WTC11 (cell line): ENCODE measurements around the gene GABRA4. TPM values are rescaled to one million over a fixed set of nuclear protein-coding genes. Genes with fewer than 3 reads are reported as not detected.

ENCODE experiments used
- ATAC-seq: fragments of 200-7000 bp; cut with Tn5 transposase; 2 replicates; pipeline ENCODE4 v1.10.0; 2021; ENCODE audit warnings: mild to moderate bottlenecking, moderate library complexity
- CTCF ChIA-PET: fragments of 300-600 bp; sonication (Branson Sonifier 250); formaldehyde crosslinking; loops from one replicate; lab custom pipeline; 2021; ENCODE audit warnings: antibody characterized with exemption; lab: Charles Lee
- POLR2A ChIA-PET: fragments of 350-600 bp; sonication (Branson Sonifier 250); formaldehyde crosslinking; loops from one replicate; lab custom pipeline; 2021; ENCODE audit warnings: antibody characterized with exemption; lab: Charles Lee
- DNase-seq: peaks from one replicate; pipeline ENCODE4 v3.0.0; 2021; ENCODE audit warnings: low spot score
- H3K27ac Mint-ChIP-seq: 2 replicates; pipeline ENCODE4 v1.8.0; 2021; ENCODE audit warnings: mixed read lengths
- H3K27me3 Mint-ChIP-seq: 2 replicates; pipeline ENCODE4 v1.8.0; 2021; ENCODE audit warnings: low read depth, mild to moderate bottlenecking, moderate library complexity, mixed read lengths
- H3K36me3 Mint-ChIP-seq: 2 replicates; pipeline ENCODE4 v1.8.0; 2021; ENCODE audit warnings: mixed read lengths
- H3K4me1 Mint-ChIP-seq: 2 replicates; pipeline ENCODE4 v1.8.0; 2022; ENCODE audit warnings: mixed read lengths
- H3K4me3 Mint-ChIP-seq: 2 replicates; pipeline ENCODE4 v1.8.0; 2021; ENCODE audit warnings: mild to moderate bottlenecking, moderate library complexity, mixed read lengths
- H3K9me3 Mint-ChIP-seq: 2 replicates; pipeline ENCODE4 v1.8.0; 2021; ENCODE audit warnings: mixed read lengths
- ESRRA ChIP-seq: sonication (generic); formaldehyde crosslinking; IDR thresholded peaks from 2 replicates; pipeline ENCODE4 v1.8.1; 2022; ENCODE audit warnings: mild to moderate bottlenecking, missing genetic modification reagents, borderline replicate concordance
- NR3C1 ChIP-seq: sonication (generic); formaldehyde crosslinking; conservative IDR thresholded peaks from 2 replicates; pipeline ENCODE4 v1.8.1; 2023; ENCODE audit warnings: low read depth, mild to moderate bottlenecking, missing genetic modification reagents
- SOX15 ChIP-seq: fragments of 250-450 bp; sonication (Bioruptor Pico); IDR thresholded peaks from 2 replicates; pipeline ENCODE4 v1.9.0; 2021; ENCODE audit warnings: mild to moderate bottlenecking
- SP1 ChIP-seq: sonication (generic); formaldehyde crosslinking; conservative IDR thresholded peaks from 2 replicates; pipeline ENCODE4 v1.8.1; 2022; ENCODE audit warnings: missing genetic modification reagents
- TEAD1 ChIP-seq: sonication (generic); formaldehyde crosslinking; IDR thresholded peaks from 2 replicates; pipeline ENCODE4 v1.8.0; 2022; ENCODE audit warnings: mild to moderate bottlenecking, missing genetic modification reagents
- TEAD4 ChIP-seq: sonication (generic); formaldehyde crosslinking; IDR thresholded peaks from 2 replicates; pipeline ENCODE4 v1.8.0; 2022; ENCODE audit warnings: mild to moderate bottlenecking, missing genetic modification reagents
- ZBTB21 ChIP-seq: sonication (generic); formaldehyde crosslinking; IDR thresholded peaks from 2 replicates; pipeline ENCODE4 v1.8.1; 2023; ENCODE audit warnings: mild to moderate bottlenecking, missing genetic modification reagents, borderline replicate concordance
- ZNF138 ChIP-seq: sonication (generic); formaldehyde crosslinking; conservative IDR thresholded peaks from 2 replicates; pipeline ENCODE4 v1.8.1; 2022; ENCODE audit warnings: mild to moderate bottlenecking, moderate library complexity, missing genetic modification reagents
- ZNF416 ChIP-seq: fragments of 250-450 bp; sonication (Bioruptor Pico); IDR thresholded peaks from 2 replicates; pipeline ENCODE4 v1.9.0; 2021; ENCODE audit warnings: mild to moderate bottlenecking, inconsistent platforms
- ZNF423 ChIP-seq: fragments of 250-450 bp; sonication (Bioruptor Pico); IDR thresholded peaks from 2 replicates; pipeline ENCODE4 v2.1.2; 2022; ENCODE audit warnings: mild to moderate bottlenecking, moderate library complexity
- total RNA-seq: library from RNA; stranded (reverse); gene quantifications from 3 replicates; pipeline ENCODE4 v1.2.3, GENCODE V29; 2021
- TF ChIP-seq, protein P1 (sequence below): sonication (generic); formaldehyde crosslinking; IDR thresholded peaks from 2 replicates; pipeline ENCODE4 v1.8.1; 2023; ENCODE audit warnings: mild to moderate bottlenecking, missing genetic modification reagents
- TF ChIP-seq, protein P2 (sequence below): fragments of 250-450 bp; sonication (Bioruptor Pico); IDR thresholded peaks from 2 replicates; pipeline ENCODE4 v1.9.0; 2021; ENCODE audit warnings: mild to moderate bottlenecking
- TF ChIP-seq, protein P3 (sequence below): sonication (generic); formaldehyde crosslinking; IDR thresholded peaks from 2 replicates; pipeline ENCODE4 v1.8.0; 2022; ENCODE audit warnings: mild to moderate bottlenecking, missing genetic modification reagents
- TF ChIP-seq, protein P4 (sequence below): sonication (generic); formaldehyde crosslinking; IDR thresholded peaks from 2 replicates; pipeline ENCODE4 v1.8.1; 2022; ENCODE audit warnings: mild to moderate bottlenecking, missing genetic modification reagents, moderate library complexity, borderline replicate concordance
- TF ChIP-seq, protein P5 (sequence below): fragments of 250-450 bp; sonication (Bioruptor Pico); IDR thresholded peaks from 2 replicates; pipeline ENCODE4 v1.8.0; 2021; ENCODE audit warnings: mild to moderate bottlenecking
- TF ChIP-seq, protein P6 (sequence below): fragments of 250-450 bp; sonication (Bioruptor Pico); IDR thresholded peaks from 2 replicates; pipeline ENCODE4 v1.9.0; 2021; ENCODE audit warnings: mild to moderate bottlenecking

Gene GABRA4
- total RNA-seq, 1 experiment from 2014 or later = 0.20 TPM

DNA sequence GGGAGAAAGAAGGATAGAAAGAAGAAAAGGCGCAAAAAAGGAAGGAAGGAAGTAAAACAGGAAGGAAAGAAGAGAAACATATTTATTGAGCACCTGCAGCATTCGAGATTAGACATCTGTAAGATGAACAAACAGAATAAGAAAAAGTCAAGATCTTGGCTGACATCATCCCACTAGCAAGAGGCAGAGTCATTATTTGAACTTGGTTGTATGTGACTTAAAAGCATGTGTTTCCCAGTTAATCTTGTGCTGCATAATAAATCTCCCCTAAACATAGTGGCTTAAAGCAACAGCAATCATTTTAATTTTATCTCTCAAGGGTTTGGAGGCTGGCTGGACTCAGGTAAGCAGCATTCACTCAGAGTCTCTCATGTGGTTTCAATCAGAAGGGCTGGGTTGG is 45.8 kb downstream of the GABRA4 start:
- CTCF ChIA-PET = no interaction called here
- TF ChIP-seq SP1 (CRISPR knock-in tag) = no peak
- TF ChIP-seq, protein P1, sequence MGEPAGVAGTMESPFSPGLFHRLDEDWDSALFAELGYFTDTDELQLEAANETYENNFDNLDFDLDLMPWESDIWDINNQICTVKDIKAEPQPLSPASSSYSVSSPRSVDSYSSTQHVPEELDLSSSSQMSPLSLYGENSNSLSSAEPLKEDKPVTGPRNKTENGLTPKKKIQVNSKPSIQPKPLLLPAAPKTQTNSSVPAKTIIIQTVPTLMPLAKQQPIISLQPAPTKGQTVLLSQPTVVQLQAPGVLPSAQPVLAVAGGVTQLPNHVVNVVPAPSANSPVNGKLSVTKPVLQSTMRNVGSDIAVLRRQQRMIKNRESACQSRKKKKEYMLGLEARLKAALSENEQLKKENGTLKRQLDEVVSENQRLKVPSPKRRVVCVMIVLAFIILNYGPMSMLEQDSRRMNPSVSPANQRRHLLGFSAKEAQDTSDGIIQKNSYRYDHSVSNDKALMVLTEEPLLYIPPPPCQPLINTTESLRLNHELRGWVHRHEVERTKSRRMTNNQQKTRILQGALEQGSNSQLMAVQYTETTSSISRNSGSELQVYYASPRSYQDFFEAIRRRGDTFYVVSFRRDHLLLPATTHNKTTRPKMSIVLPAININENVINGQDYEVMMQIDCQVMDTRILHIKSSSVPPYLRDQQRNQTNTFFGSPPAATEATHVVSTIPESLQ = no peak
- TF ChIP-seq, all 79 proteins: peak for 0

DNA sequence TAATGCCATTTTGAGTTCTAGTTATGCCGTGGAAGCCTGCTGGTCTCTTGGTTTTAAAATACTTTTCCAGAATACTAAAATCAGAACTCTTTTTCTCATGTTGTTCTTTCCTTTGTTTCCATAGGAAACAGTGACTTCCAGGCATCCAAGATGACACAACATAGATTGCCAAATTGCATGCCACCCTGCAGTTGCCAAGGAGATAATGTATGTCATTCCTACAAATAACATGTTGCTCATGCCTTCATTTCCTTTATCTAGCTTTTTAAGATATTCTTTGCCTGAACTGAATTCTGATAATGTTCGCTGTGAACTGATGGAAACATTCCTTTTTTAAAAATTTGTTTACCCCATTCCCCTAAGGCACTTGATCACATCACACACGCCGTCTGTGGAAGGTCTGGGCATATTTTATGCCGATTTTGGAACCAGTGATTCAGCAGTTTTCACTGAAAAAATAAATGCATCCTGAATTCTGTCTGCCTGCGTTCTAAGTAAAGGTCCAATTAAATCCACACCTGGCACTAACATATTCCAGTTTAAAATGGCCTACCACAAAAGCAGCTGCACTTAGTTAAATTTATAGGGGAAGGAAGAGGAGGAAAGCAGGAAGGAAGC is 46.4 kb downstream of the GABRA4 start:
- H3K4me3 Mint-ChIP-seq = no peak overlapping the region

More for the DNA sequence above, 45.8 kb downstream of the GABRA4 start:
- no peaks in the 10 kb centered on the region for H3K36me3 Mint-ChIP-seq
- H3K4me3 Mint-ChIP-seq = no peak overlapping the region
- no peaks in the 10 kb centered on the region for H3K9me3 Mint-ChIP-seq
- no peak for ATAC-seq
- H3K27ac Mint-ChIP-seq = no peak overlapping the region
- DNase-seq = no peak
- H3K27me3 Mint-ChIP-seq = no peaks in the 10 kb centered on the region
- H3K4me1 Mint-ChIP-seq = no peaks in the 10 kb centered on the region
- POLR2A ChIA-PET = no interaction called here

More for the DNA sequence above, 46.4 kb downstream of the GABRA4 start:
- no peak for ATAC-seq
- CTCF ChIA-PET = no interaction called here
- no peak overlapping the region for H3K27ac Mint-ChIP-seq
- POLR2A ChIA-PET = no interaction called here
- DNase-seq = no peak
- no peaks in the 10 kb centered on the region for H3K36me3 Mint-ChIP-seq
- TF ChIP-seq, protein P2, sequence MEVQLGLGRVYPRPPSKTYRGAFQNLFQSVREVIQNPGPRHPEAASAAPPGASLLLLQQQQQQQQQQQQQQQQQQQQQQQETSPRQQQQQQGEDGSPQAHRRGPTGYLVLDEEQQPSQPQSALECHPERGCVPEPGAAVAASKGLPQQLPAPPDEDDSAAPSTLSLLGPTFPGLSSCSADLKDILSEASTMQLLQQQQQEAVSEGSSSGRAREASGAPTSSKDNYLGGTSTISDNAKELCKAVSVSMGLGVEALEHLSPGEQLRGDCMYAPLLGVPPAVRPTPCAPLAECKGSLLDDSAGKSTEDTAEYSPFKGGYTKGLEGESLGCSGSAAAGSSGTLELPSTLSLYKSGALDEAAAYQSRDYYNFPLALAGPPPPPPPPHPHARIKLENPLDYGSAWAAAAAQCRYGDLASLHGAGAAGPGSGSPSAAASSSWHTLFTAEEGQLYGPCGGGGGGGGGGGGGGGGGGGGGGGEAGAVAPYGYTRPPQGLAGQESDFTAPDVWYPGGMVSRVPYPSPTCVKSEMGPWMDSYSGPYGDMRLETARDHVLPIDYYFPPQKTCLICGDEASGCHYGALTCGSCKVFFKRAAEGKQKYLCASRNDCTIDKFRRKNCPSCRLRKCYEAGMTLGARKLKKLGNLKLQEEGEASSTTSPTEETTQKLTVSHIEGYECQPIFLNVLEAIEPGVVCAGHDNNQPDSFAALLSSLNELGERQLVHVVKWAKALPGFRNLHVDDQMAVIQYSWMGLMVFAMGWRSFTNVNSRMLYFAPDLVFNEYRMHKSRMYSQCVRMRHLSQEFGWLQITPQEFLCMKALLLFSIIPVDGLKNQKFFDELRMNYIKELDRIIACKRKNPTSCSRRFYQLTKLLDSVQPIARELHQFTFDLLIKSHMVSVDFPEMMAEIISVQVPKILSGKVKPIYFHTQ (CRISPR knock-in tag) = no peak
- no peak for TF ChIP-seq SOX15
- TF ChIP-seq ESRRA = no peak
- TF ChIP-seq ZNF138 (CRISPR knock-in tag) = no peak
- TF ChIP-seq, protein P3, sequence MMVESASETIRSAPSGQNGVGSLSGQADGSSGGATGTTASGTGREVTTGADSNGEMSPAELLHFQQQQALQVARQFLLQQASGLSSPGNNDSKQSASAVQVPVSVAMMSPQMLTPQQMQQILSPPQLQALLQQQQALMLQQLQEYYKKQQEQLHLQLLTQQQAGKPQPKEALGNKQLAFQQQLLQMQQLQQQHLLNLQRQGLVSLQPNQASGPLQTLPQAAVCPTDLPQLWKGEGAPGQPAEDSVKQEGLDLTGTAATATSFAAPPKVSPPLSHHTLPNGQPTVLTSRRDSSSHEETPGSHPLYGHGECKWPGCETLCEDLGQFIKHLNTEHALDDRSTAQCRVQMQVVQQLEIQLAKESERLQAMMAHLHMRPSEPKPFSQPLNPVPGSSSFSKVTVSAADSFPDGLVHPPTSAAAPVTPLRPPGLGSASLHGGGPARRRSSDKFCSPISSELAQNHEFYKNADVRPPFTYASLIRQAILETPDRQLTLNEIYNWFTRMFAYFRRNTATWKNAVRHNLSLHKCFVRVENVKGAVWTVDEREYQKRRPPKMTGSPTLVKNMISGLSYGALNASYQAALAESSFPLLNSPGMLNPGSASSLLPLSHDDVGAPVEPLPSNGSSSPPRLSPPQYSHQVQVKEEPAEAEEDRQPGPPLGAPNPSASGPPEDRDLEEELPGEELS = no peak
- TF ChIP-seq TEAD1 (CRISPR knock-in tag) = no peak
- no peak for TF ChIP-seq NR3C1 (CRISPR knock-in tag)
- TF ChIP-seq, protein P4, sequence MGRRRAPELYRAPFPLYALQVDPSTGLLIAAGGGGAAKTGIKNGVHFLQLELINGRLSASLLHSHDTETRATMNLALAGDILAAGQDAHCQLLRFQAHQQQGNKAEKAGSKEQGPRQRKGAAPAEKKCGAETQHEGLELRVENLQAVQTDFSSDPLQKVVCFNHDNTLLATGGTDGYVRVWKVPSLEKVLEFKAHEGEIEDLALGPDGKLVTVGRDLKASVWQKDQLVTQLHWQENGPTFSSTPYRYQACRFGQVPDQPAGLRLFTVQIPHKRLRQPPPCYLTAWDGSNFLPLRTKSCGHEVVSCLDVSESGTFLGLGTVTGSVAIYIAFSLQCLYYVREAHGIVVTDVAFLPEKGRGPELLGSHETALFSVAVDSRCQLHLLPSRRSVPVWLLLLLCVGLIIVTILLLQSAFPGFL (CRISPR knock-in tag) = no peak
- TF ChIP-seq ZBTB21 (CRISPR knock-in tag) = no peak
- no peak for TF ChIP-seq TEAD4 (CRISPR knock-in tag)
- no peak for TF ChIP-seq ZNF416 (CRISPR knock-in tag)
- TF ChIP-seq, protein P5, sequence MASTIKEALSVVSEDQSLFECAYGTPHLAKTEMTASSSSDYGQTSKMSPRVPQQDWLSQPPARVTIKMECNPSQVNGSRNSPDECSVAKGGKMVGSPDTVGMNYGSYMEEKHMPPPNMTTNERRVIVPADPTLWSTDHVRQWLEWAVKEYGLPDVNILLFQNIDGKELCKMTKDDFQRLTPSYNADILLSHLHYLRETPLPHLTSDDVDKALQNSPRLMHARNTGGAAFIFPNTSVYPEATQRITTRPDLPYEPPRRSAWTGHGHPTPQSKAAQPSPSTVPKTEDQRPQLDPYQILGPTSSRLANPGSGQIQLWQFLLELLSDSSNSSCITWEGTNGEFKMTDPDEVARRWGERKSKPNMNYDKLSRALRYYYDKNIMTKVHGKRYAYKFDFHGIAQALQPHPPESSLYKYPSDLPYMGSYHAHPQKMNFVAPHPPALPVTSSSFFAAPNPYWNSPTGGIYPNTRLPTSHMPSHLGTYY (CRISPR knock-in tag) = no peak
- TF ChIP-seq, protein P6, sequence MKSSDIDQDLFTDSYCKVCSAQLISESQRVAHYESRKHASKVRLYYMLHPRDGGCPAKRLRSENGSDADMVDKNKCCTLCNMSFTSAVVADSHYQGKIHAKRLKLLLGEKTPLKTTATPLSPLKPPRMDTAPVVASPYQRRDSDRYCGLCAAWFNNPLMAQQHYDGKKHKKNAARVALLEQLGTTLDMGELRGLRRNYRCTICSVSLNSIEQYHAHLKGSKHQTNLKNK (CRISPR knock-in tag) = no peak
- TF ChIP-seq ZNF423 = no peak
- H3K27me3 Mint-ChIP-seq = no peaks in the 10 kb centered on the region
- no peaks in the 10 kb centered on the region for H3K9me3 Mint-ChIP-seq
- no peaks in the 10 kb centered on the region for H3K4me1 Mint-ChIP-seq
